Panc1 (cell line): Measurements from ENCODE around the gene RAB43. TPM values are rescaled to one million over a fixed set of nuclear protein-coding genes. Genes with fewer than 3 reads are reported as not detected.
"Not testable (repeated sequence)": the region's sequence is repeated elsewhere in the genome, so short reads cannot be mapped to it uniquely, and the experiment has no call there.

Experiments used
- ATAC-seq: fragments of 200-7000 bp; cut with Tn5 transposase; 2 replicates; pipeline ENCODE4 v1.9.1; 2020; ENCODE audit warnings: mild to moderate bottlenecking, moderate library complexity
- BruUV-seq: library from RNA; stranded (reverse); fragments of 400-500 nt; replicated peaks from 2 replicates; lab custom pipeline; 2021; lab: Mats Ljungman, UMichigan
- CTCF ChIA-PET: fragments of 300-600 bp; sonication (Branson Sonifier 250); formaldehyde crosslinking; loops from one replicate; lab custom pipeline; 2022; ENCODE audit warnings: antibody characterized with exemption; lab: Charles Lee
- POLR2A ChIA-PET: fragments of 300-600 bp; sonication (Branson Sonifier 250); formaldehyde crosslinking; loops from one replicate; lab custom pipeline; 2022; ENCODE audit warnings: antibody characterized with exemption; lab: Charles Lee
- DNase-seq: peaks from one replicate; pipeline ENCODE4 v3.0.0-alpha.2; 2010; ENCODE audit warnings: low read depth, low spot score
- H3K27ac ChIP-seq: 2 replicates; pipeline ENCODE4 v1.5.1; 2011; ENCODE audit warnings: mild to moderate bottlenecking, low read length, inconsistent platforms
- H3K27me3 ChIP-seq: fragments of 200-500 bp; sonication (Bioruptor generic); 2 replicates; pipeline ENCODE4 v1.6.0; 2014; ENCODE audit warnings: low read length, inconsistent platforms; ENCODE audit not compliant: control insufficient read depth, insufficient read depth
- H3K36me3 ChIP-seq: fragments of 200-500 bp; sonication (Bioruptor generic); 2 replicates; pipeline ENCODE4 v1.5.1; 2014; ENCODE audit warnings: inconsistent platforms, mild to moderate bottlenecking, low read length, moderate library complexity; ENCODE audit not compliant: control insufficient read depth, insufficient read depth
- H3K4me1 ChIP-seq: 2 replicates; pipeline ENCODE4 v1.5.1; 2011; ENCODE audit warnings: inconsistent platforms, mild to moderate bottlenecking, low read length, moderate library complexity; ENCODE audit not compliant: control insufficient read depth, insufficient read depth
- H3K4me3 ChIP-seq, 2 experiments: 2 replicates each; pipeline ENCODE4 v1.5.1; 2011 to 2012; ENCODE audit warnings: low read depth in 2 of 2, low read length in 2 of 2, mild to moderate bottlenecking in 2 of 2, inconsistent platforms in 1 of 2, moderate library complexity in 1 of 2
- H3K9me3 ChIP-seq: fragments of 200-500 bp; sonication (Bioruptor generic); 2 replicates; pipeline ENCODE4 v1.5.1; 2014; ENCODE audit warnings: low read depth, mild to moderate bottlenecking, inconsistent platforms, low read length, moderate library complexity; ENCODE audit not compliant: control insufficient read depth, insufficient read depth
- POLR2AphosphoS5 ChIP-seq: IDR thresholded peaks from 2 replicates; pipeline ENCODE4 v1.6.1; 2012; ENCODE audit warnings: mild to moderate bottlenecking, low read depth, low read length, moderate library complexity
- SIN3A ChIP-seq: IDR thresholded peaks from 2 replicates; pipeline ENCODE4 v1.6.1; 2012; ENCODE audit warnings: low read depth, mild to moderate bottlenecking, low read length, moderate library complexity, borderline replicate concordance; ENCODE audit not compliant: insufficient read depth
- TCF7L2 ChIP-seq: IDR thresholded peaks from 2 replicates; pipeline ENCODE4 v1.6.1; 2011; ENCODE audit warnings: mild to moderate bottlenecking, low read depth, low read length, inconsistent platforms
- in situ Hi-C: cut with HindIII; loops from 2 replicates; pipeline ENCODE4 v1.10.0; 2016; ENCODE audit warnings: low sequenced_read_pairs, low pct_unique_long_range_greater_than_20kb
- intact Hi-C: fragments of 100-400 bp; cut with micrococcal nuclease; formaldehyde crosslinking; loops from one replicate; pipeline ENCODE4 v1.10.0; 2022; ENCODE audit not compliant: unreplicated experiment
- total RNA-seq: library from RNA; stranded (reverse); gene quantifications from one replicate; pipeline ENCODE4 v1.2.1, GENCODE V29; 2021; ENCODE audit not compliant: unreplicated experiment
- TF ChIP-seq, protein P1 (sequence below), 2 experiments: IDR thresholded peaks; 2 replicates each; pipeline ENCODE4 v1.6.1; 2011 to 2012; ENCODE audit warnings: low read depth in 2 of 2, control low read depth in 1 of 2, low read length in 1 of 2, mild to moderate bottlenecking in 1 of 2, moderate library complexity in 1 of 2; ENCODE audit not compliant: insufficient read depth in 1 of 2
- TF ChIP-seq, protein P2 (sequence below): fragments of 450-650 bp; IDR thresholded peaks from 2 replicates; pipeline ENCODE4 v1.5.1; 2017; ENCODE audit warnings: mild to moderate bottlenecking

RAB43 gene
- total RNA-seq, 1 experiment from 2014 or later = 27.7 TPM

DNA sequence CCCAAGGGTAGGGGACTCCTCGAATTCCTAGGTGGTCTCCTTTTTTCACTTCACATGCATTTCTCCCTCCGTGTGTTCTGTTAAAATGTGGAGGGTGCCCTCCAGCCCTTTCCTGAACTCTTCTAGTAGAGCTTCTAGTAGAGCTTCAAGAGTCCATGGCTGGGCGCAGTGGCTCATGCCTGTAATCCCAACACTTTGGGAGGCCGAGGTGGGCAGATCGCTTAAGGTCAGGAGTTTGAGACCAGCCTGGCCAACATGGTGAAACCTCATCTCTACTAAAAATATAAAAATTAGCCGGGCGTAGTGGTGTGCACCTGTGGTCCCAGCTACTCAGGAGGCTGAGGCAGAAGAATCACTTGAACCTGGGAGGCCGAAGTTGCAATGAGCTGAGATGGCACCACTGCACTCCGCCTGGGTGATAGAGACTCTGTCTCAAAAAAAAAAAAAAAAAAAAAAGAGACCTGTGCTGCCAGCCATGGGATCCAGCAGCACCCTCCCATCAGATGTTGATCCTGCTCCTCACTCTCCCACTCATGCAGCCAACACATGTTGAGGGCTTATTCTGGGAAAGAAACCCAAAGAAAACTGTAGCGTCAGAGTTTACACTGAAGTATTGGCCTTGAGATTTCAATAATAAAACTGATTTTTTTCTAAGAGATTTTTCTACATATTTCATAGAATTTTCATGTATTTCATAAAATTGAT lies 10.4 kb downstream of the RAB43 start:
- intact Hi-C loops, CTCF ChIA-PET, H3K27me3 ChIP-seq, DNase-seq, BruUV-seq, H3K4me3 ChIP-seq, H3K4me1 ChIP-seq, H3K36me3 ChIP-seq, H3K27ac ChIP-seq, H3K9me3 ChIP-seq, in situ Hi-C loops, ATAC-seq: not testable (repeated sequence)
- POLR2A ChIA-PET = interaction anchor here (0.7 kb wide), 1 partner anchor 26 kb away, joined by 5 read pairs; no protein-coding TSS in a partner anchor

DNA sequence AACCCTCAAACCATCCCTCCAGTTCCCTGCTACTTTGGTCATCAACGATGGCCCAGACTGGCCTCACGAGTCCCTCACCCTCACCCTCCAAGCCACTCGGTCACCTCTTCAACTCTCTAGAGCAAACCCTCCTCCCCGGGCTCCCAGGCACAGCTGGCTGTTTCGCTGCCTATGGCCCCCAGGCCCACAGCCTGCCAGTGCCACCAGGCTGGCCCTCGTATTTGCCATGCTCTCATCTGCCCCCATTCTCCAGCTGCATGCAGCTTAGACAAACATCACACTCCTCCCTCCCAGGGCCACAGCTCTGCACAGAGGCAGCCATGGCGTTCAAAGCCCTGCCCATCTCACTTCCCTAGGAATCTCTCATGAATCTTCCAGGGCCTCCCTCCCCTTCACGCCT lies 13.8 kb downstream of the RAB43 start:
- no peak for ATAC-seq
- BruUV-seq = no TSS peak
- Histone ChIP-seq H3K4me3 (no peak overlapping the region), H3K27me3 (no peaks in the 10 kb centered on the region), H3K27ac (no peak overlapping the region), H3K36me3 (no peaks in the 10 kb centered on the region), H3K9me3 (no peaks in the 10 kb centered on the region), H3K4me1 (no peaks in the 10 kb centered on the region)
- in situ Hi-C loops (no loop called here), intact Hi-C loops (no loop called here)
- TF ChIP-seq SIN3A (no peak), POLR2AphosphoS5 (no peak), TCF7L2 (no peak)
- TF ChIP-seq, protein P1, sequence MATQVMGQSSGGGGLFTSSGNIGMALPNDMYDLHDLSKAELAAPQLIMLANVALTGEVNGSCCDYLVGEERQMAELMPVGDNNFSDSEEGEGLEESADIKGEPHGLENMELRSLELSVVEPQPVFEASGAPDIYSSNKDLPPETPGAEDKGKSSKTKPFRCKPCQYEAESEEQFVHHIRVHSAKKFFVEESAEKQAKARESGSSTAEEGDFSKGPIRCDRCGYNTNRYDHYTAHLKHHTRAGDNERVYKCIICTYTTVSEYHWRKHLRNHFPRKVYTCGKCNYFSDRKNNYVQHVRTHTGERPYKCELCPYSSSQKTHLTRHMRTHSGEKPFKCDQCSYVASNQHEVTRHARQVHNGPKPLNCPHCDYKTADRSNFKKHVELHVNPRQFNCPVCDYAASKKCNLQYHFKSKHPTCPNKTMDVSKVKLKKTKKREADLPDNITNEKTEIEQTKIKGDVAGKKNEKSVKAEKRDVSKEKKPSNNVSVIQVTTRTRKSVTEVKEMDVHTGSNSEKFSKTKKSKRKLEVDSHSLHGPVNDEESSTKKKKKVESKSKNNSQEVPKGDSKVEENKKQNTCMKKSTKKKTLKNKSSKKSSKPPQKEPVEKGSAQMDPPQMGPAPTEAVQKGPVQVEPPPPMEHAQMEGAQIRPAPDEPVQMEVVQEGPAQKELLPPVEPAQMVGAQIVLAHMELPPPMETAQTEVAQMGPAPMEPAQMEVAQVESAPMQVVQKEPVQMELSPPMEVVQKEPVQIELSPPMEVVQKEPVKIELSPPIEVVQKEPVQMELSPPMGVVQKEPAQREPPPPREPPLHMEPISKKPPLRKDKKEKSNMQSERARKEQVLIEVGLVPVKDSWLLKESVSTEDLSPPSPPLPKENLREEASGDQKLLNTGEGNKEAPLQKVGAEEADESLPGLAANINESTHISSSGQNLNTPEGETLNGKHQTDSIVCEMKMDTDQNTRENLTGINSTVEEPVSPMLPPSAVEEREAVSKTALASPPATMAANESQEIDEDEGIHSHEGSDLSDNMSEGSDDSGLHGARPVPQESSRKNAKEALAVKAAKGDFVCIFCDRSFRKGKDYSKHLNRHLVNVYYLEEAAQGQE (IDR thresholded peaks at IDR 0.05; ENCODE audit: insufficient read depth in 1 of 2, low read depth in 2 of 2, low read length in 1 of 2) = no peak
- TF ChIP-seq, protein P2, sequence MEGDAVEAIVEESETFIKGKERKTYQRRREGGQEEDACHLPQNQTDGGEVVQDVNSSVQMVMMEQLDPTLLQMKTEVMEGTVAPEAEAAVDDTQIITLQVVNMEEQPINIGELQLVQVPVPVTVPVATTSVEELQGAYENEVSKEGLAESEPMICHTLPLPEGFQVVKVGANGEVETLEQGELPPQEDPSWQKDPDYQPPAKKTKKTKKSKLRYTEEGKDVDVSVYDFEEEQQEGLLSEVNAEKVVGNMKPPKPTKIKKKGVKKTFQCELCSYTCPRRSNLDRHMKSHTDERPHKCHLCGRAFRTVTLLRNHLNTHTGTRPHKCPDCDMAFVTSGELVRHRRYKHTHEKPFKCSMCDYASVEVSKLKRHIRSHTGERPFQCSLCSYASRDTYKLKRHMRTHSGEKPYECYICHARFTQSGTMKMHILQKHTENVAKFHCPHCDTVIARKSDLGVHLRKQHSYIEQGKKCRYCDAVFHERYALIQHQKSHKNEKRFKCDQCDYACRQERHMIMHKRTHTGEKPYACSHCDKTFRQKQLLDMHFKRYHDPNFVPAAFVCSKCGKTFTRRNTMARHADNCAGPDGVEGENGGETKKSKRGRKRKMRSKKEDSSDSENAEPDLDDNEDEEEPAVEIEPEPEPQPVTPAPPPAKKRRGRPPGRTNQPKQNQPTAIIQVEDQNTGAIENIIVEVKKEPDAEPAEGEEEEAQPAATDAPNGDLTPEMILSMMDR = no peak
- ChIA-PET CTCF (interaction anchor here (1.8 kb wide), 1 partner anchor 55 kb away, joined by 10 read pairs; no protein-coding TSS in a partner anchor), POLR2A (no interaction called here)
- DNase-seq = no peak

DNA sequence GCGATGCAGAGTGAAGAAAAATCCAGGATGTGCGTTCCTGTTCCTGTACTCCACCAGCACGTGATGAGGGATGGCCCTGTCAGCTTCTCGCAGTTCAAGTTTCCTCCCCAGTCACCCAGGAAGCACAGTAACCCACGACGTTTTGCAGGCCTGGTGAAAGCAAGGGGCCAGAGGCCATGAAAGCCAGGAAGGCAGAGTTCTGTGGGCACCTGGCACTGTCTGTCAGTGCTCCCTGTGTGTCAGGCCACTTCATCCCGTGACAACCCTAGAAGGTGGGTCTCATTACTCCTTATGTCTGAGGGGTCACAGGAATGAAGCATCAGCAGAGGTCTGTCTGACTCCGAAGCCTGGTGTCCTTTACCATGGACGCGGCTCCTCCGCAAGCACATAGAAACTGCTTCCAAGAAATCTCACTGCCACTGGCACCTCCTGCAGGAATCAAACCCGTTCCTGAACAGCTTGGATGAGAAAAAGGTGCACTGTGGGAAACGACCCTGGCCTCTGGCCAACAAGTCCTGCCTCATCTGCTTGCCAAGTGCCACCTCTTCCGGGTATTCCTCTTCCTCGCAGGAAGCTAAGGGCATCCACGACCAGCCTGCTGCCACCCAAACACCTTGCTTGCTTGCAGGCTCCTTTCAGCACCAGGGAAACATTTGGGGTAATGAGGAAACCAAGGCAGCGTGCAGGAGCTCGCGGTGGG lies 14.6 kb downstream of the RAB43 start:
- in situ Hi-C loops (no loop called here), intact Hi-C loops (no loop called here)
- CTCF ChIA-PET = interaction anchor here (1.5 to 1.8 kb wide), 2 partner anchors 54 to 91 kb away, joined by 3 to 10 read pairs; no protein-coding TSS in a partner anchor
- no peaks in the 10 kb centered on the region for H3K4me1 ChIP-seq
- no peak overlapping the region for H3K27ac ChIP-seq
- no peak overlapping the region for H3K4me3 ChIP-seq
- DNase-seq (no peak), ATAC-seq (no peak)
- BruUV-seq = no TSS peak
- POLR2A ChIA-PET = no interaction called here
- H3K9me3 ChIP-seq = no peaks in the 10 kb centered on the region
- no peaks in the 10 kb centered on the region for H3K27me3 ChIP-seq
- no peaks in the 10 kb centered on the region for H3K36me3 ChIP-seq
- TF ChIP-seq POLR2AphosphoS5 = no peak
- TF ChIP-seq, protein P1 (IDR thresholded peaks at IDR 0.05; ENCODE audit: insufficient read depth in 1 of 2, low read depth in 2 of 2, low read length in 1 of 2) = no peak
- no peak for TF ChIP-seq TCF7L2
- TF ChIP-seq, protein P2 = no peak
- TF ChIP-seq SIN3A = no peak
